CD4-positive, alpha-beta T cell (primary cell): ENCODE data around the gene SLC35B4. TPM values are rescaled to one million over a fixed set of nuclear protein-coding genes. Genes with fewer than 3 reads are reported as not detected.
"Not testable (repeated sequence)": the region's sequence is repeated elsewhere in the genome, so short reads cannot be mapped to it uniquely, and the experiment has no call there.

Experiments used
- ATAC-seq: fragments of 200-7000 bp; cut with Tn5 transposase; one replicate; pipeline ENCODE4 v1.10.0; 2022; ENCODE audit warnings: mild to moderate bottlenecking; ENCODE audit not compliant: poor library complexity
- CTCF ChIA-PET: fragments of 350-600 bp; sonication (Branson Sonifier 250); formaldehyde crosslinking; loops from one replicate; lab custom pipeline; 2021; ENCODE audit warnings: antibody characterized with exemption, inconsistent platforms; lab: Charles Lee
- POLR2A ChIA-PET: fragments of 350-600 bp; sonication (Branson Sonifier 250); formaldehyde crosslinking; loops from one replicate; lab custom pipeline; 2021; ENCODE audit warnings: antibody characterized with exemption, inconsistent platforms; lab: Charles Lee
- DNase-seq, 14 experiments: peaks; one replicate each; pipeline ENCODE4 v3.0.0-alpha.2; 2013 to 2020; ENCODE audit warnings: mixed read lengths in 2 of 14
- H3K27ac ChIP-seq, 2 donors: one replicate each; pipeline versions ENCODE4 v1.5.1 to v1.7.0; 2013; ENCODE audit warnings: low read length in 2 of 2, low read depth in 1 of 2, mild to moderate bottlenecking in 1 of 2
- H3K27me3 ChIP-seq, 2 experiments: 1 replicate in 1 of 2; 2 replicates in 1 of 2; pipeline versions ENCODE4 v1.6.1 to v1.7.0; 2013; ENCODE audit warnings: low read length in 2 of 2, control low read depth in 1 of 2, mild to moderate bottlenecking in 1 of 2, moderate library complexity in 1 of 2; ENCODE audit not compliant: insufficient read depth in 2 of 2, control insufficient read depth in 1 of 2
- H3K36me3 ChIP-seq: one replicate; pipeline ENCODE4 v1.6.1; 2013; ENCODE audit warnings: low read length, control low read depth; ENCODE audit not compliant: insufficient read depth
- H3K4me1 ChIP-seq: one replicate; pipeline ENCODE4 v1.6.1; 2013; ENCODE audit warnings: low read length, control low read depth; ENCODE audit not compliant: insufficient read depth
- H3K4me3 ChIP-seq: one replicate; pipeline ENCODE4 v1.5.1; 2013; ENCODE audit warnings: mild to moderate bottlenecking, low read length, moderate library complexity
- H3K9me3 ChIP-seq, 2 experiments: 1 replicate in 1 of 2; 2 replicates in 1 of 2; pipeline versions ENCODE4 v1.6.1 to v1.7.0; 2013; ENCODE audit warnings: low read length in 2 of 2, mild to moderate bottlenecking in 2 of 2, control low read depth in 1 of 2, moderate library complexity in 1 of 2; ENCODE audit not compliant: control insufficient read depth in 1 of 2, insufficient read depth in 1 of 2
- H3K27ac Mint-ChIP-seq: one replicate; pipeline ENCODE4 v1.8.0; 2020; ENCODE audit warnings: mixed read lengths
- H3K27me3 Mint-ChIP-seq: one replicate; pipeline ENCODE4 v1.8.0; 2021; ENCODE audit warnings: mixed read lengths
- H3K36me3 Mint-ChIP-seq: one replicate; pipeline ENCODE4 v1.8.0; 2021; ENCODE audit warnings: low read depth, mixed read lengths
- H3K4me1 Mint-ChIP-seq: one replicate; pipeline ENCODE4 v1.8.0; 2021; ENCODE audit warnings: low read depth, mixed read lengths
- H3K4me3 Mint-ChIP-seq: one replicate; pipeline ENCODE4 v1.8.0; 2020; ENCODE audit warnings: mild to moderate bottlenecking, mixed read lengths
- H3K9me3 Mint-ChIP-seq: one replicate; pipeline ENCODE4 v1.8.0; 2020; ENCODE audit warnings: mixed read lengths
- intact Hi-C, 2 experiments: fragments of 100-400 bp; cut with DNase I in 1 of 2; cut with micrococcal nuclease in 1 of 2; formaldehyde crosslinking; loops; one replicate each; pipeline versions ENCODE4 v1.15.1 to v1.9.0; 2023 to 2025; cut with DNase I, micrococcal nuclease
- total RNA-seq, 174 experiments: library from RNA in 2 of 174; stranded (reverse) in 2 of 174; gene quantifications; one replicate each; pipeline ENCODE4 v1.2.3 and lab custom pipeline; 2021 to 2026
- TF ChIP-seq, protein P1 (sequence below): fragments of 200-600 bp; IDR thresholded peaks from one replicate; pipeline ENCODE4 v1.8.0; 2022; ENCODE audit warnings: antibody characterized with exemption, mild to moderate bottlenecking

The SLC35B4 gene
- total RNA-seq, 2 experiments from 2014 or later = 5.8 to 7.8 TPM

DNA sequence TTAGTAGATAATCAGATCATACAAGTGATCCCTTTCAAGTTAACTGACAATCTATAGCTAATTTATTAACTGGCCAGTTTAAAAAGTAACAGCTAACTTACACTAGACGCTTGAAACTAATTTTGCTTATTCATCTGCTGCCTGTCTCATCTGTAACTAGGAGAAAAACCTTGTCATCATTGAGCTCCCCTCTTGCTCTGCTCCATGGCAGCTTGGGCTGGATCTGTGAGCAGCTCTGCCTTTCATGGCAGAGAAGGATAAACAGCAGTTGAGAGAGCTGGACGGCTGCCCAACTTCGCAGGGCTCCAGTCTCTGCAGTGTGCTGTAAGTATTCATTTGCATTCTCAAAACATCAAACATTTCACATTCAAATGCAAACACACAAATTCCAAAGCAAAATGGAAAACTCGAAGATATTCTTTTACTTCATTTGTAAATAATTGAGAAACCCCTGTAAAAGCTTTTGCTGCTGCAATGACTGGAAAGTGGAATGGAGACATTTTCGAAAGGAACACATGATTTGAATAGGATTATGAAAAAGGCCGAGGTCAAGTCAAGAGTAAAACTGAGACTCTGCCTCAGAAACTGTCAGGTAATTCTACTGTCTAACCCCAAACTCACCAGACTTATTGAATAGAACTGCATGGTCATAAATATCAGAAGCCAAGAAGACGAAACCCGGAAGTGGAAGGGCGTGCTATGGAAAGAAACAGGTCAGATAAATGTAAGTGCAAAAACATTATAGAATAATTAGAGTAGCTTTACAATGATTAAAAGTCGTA lies 17.6 kb downstream of the SLC35B4 start:
- ChIA-PET POLR2A (no interaction called here), CTCF (no interaction called here)
- peaks cover 92% of the 10 kb centered on the region for H3K36me3 Mint-ChIP-seq
- DNase-seq (no peak), ATAC-seq (no peak)
- Histone ChIP-seq H3K27me3 (no peaks in the 10 kb centered on the region), H3K4me3 (no peak overlapping the region), H3K36me3 (peaks cover 65% of the 10 kb centered on the region), H3K4me1 (no peaks in the 10 kb centered on the region), H3K9me3 (no peaks in the 10 kb centered on the region), H3K27ac (no peak overlapping the region)
- intact Hi-C loops = no loop called here
- no peak overlapping the region for H3K27ac Mint-ChIP-seq
- no peak overlapping the region for H3K4me3 Mint-ChIP-seq
- H3K9me3 Mint-ChIP-seq = no peaks in the 10 kb centered on the region
- H3K4me1 Mint-ChIP-seq = no peaks in the 10 kb centered on the region
- TF ChIP-seq, protein P1, sequence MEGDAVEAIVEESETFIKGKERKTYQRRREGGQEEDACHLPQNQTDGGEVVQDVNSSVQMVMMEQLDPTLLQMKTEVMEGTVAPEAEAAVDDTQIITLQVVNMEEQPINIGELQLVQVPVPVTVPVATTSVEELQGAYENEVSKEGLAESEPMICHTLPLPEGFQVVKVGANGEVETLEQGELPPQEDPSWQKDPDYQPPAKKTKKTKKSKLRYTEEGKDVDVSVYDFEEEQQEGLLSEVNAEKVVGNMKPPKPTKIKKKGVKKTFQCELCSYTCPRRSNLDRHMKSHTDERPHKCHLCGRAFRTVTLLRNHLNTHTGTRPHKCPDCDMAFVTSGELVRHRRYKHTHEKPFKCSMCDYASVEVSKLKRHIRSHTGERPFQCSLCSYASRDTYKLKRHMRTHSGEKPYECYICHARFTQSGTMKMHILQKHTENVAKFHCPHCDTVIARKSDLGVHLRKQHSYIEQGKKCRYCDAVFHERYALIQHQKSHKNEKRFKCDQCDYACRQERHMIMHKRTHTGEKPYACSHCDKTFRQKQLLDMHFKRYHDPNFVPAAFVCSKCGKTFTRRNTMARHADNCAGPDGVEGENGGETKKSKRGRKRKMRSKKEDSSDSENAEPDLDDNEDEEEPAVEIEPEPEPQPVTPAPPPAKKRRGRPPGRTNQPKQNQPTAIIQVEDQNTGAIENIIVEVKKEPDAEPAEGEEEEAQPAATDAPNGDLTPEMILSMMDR = no peak
- H3K27me3 Mint-ChIP-seq = no peaks in the 10 kb centered on the region

GRCh38 chr7:134297489-134297888 lies 19.2 kb downstream of the SLC35B4 start:
- Histone ChIP-seq H3K36me3 (peaks cover 60% of the 10 kb centered on the region), H3K9me3 (no peaks in the 10 kb centered on the region), H3K27me3 (no peaks in the 10 kb centered on the region), H3K27ac (no peak overlapping the region), H3K4me3 (no peak overlapping the region), H3K4me1 (no peaks in the 10 kb centered on the region)
- H3K4me1 Mint-ChIP-seq = no peaks in the 10 kb centered on the region
- no peak for ATAC-seq
- TF ChIP-seq, protein P1 = no peak
- no peaks in the 10 kb centered on the region for H3K27me3 Mint-ChIP-seq
- H3K4me3 Mint-ChIP-seq = no peak overlapping the region
- no peaks in the 10 kb centered on the region for H3K9me3 Mint-ChIP-seq
- no peak overlapping the region for H3K27ac Mint-ChIP-seq
- CTCF ChIA-PET = no interaction called here
- POLR2A ChIA-PET = no interaction called here
- no peak for DNase-seq
- peaks cover 87% of the 10 kb centered on the region for H3K36me3 Mint-ChIP-seq
- intact Hi-C loops = no loop called here

DNA sequence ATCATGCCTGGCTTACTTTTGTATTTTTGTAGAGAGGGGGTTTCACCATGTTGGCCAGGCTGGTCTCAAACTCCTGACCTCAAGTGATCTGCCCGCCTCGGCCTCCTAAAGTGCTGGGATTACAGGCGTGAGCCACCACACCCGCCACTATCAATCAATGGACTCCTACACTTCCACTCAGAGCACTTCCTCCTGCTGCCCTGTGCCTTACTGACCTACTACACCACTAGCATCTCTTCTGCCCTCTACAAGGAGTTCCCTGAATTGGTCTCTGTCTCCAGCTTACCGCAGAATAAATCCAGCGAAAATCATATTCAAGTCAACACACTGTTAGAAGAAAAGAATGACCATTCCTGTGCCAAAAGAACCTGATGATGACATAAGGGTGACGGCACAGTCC lies 20.7 kb downstream of the SLC35B4 start:
- H3K27ac ChIP-seq, ATAC-seq, H3K9me3 Mint-ChIP-seq, H3K27me3 ChIP-seq, H3K4me3 Mint-ChIP-seq, DNase-seq, CTCF ChIA-PET, H3K9me3 ChIP-seq, H3K4me1 Mint-ChIP-seq, POLR2A ChIA-PET, H3K4me3 ChIP-seq, H3K4me1 ChIP-seq, H3K27me3 Mint-ChIP-seq, intact Hi-C loops, H3K27ac Mint-ChIP-seq: not testable (repeated sequence)
- peaks cover 76% of the 10 kb centered on the region for H3K36me3 Mint-ChIP-seq
- peaks cover 50% of the 10 kb centered on the region for H3K36me3 ChIP-seq
